ENCODE results near the gene ARHGAP19. TPM values are rescaled to one million over a fixed set of nuclear protein-coding genes. Genes with fewer than 3 reads are reported as not detected.

The ARHGAP19 gene
- total and polyA plus RNA-seq, 2 donors (not counting 3 experiments of a cell fraction or from before 2014, with no cell fraction given), result 6.8 to 20.0 TPM

DNA sequence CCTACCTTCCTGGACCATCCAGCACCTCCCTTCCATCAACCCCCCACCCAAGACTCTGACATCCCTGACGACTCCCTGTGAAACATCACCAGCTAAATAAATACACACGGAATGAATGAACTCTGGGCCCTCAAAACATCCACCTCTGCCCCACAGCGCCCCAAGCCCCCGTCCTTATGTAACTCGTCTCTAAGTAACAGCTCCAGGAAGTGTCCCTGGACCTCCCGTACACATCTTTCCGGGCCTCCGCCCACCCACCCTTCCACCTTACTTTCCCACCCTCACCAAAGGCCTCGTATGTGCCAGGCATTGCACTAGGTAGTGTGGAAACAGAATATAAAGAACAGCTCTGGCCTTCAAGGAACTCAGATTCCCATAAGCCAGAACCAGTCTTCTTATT lies 79.0 kb downstream of the ARHGAP19 start:
- dilution Hi-C loops (cut with MboI; ENCODE audit: extremely low pct_ligation_motif_present, low sequenced_read_pairs), result no loop called here

More for the DNA sequence above, 79.0 kb downstream of the ARHGAP19 start:
- no peaks in the 10 kb centered on the region for H3K79me2 ChIP-seq (ENCODE audit: control insufficient read depth, insufficient read depth, low read length)
- H3K36me3 ChIP-seq (ENCODE audit: control insufficient read depth in 2 of 2, extremely low read depth in 1 of 2, insufficient read depth in 2 of 2, low read length in 2 of 2), result no peaks in the 10 kb centered on the region
- BruUV-seq (replicated peaks), result no TSS peak
- ChIA-PET POLR2A (no interaction called here), CTCF (interaction anchor here (1.6 to 13.0 kb wide), 2 partner anchors 132 to 138 kb away, joined by 4 to 397 read pairs; no protein-coding TSS in a partner anchor)
- no peaks in the 10 kb centered on the region for H4K20me1 ChIP-seq (replicated peaks; ENCODE audit: control insufficient read depth, extremely low read depth, insufficient read depth, low read length)
- no peaks in the 10 kb centered on the region for H3K27me3 ChIP-seq (ENCODE audit: control insufficient read depth in 2 of 2, insufficient read depth in 2 of 2, low read length in 2 of 2)
- H2AFZ ChIP-seq (ENCODE audit: low read depth, low read length), result no peak overlapping the region
- no peak overlapping the region for H3K4me2 ChIP-seq (ENCODE audit: insufficient read depth, low read length)
- DNase-seq (ENCODE audit: low read depth, low spot score), result no peak
- intact Hi-C loops (cut with micrococcal nuclease), result loop anchor here (10.0 kb wide), 1 partner anchor 379 kb away; the partner anchor contains the start of gene LCOR
- FAIRE-seq, result no peak
- H3K9ac ChIP-seq (replicated peaks; ENCODE audit: extremely low read depth, insufficient read depth, low read length), result no peak overlapping the region
- H3K9me1 ChIP-seq (replicated peaks; ENCODE audit: control insufficient read depth, extremely low read depth, insufficient read depth, low read length), result no peaks in the 10 kb centered on the region
- H3K4me3 ChIP-seq (replicated peaks in 1 of 3; ENCODE audit: insufficient read depth in 1 of 3, low read depth in 1 of 3, low read length in 3 of 3), result no peak overlapping the region
- TF ChIP-seq JUN (IDR thresholded peaks at IDR 0.05; ENCODE audit: borderline replicate concordance, insufficient read depth, insufficient read length, low read depth) (no peak), GATA2 (IDR thresholded peaks at IDR 0.05; ENCODE audit: insufficient read depth, insufficient read length, low read depth, low read length) (no peak), MYC (IDR thresholded peaks at IDR 0.05; ENCODE audit: low read depth, low read length) (no peak), EZH2 (IDR thresholded peaks at IDR 0.05; ENCODE audit: borderline replicate concordance, low read depth, low read length, severe bottlenecking) (no peak), FOS (IDR thresholded peaks at IDR 0.05; ENCODE audit: borderline replicate concordance, insufficient read depth, low read length) (no peak), POLR2A (IDR thresholded peaks at IDR 0.05; ENCODE audit: low read depth, low read length) (no peak)
- TF ChIP-seq, protein P1, sequence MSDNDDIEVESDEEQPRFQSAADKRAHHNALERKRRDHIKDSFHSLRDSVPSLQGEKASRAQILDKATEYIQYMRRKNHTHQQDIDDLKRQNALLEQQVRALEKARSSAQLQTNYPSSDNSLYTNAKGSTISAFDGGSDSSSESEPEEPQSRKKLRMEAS (IDR thresholded peaks at IDR 0.05; ENCODE audit: insufficient read depth, insufficient read length), result no peak
- TF ChIP-seq, protein P2, sequence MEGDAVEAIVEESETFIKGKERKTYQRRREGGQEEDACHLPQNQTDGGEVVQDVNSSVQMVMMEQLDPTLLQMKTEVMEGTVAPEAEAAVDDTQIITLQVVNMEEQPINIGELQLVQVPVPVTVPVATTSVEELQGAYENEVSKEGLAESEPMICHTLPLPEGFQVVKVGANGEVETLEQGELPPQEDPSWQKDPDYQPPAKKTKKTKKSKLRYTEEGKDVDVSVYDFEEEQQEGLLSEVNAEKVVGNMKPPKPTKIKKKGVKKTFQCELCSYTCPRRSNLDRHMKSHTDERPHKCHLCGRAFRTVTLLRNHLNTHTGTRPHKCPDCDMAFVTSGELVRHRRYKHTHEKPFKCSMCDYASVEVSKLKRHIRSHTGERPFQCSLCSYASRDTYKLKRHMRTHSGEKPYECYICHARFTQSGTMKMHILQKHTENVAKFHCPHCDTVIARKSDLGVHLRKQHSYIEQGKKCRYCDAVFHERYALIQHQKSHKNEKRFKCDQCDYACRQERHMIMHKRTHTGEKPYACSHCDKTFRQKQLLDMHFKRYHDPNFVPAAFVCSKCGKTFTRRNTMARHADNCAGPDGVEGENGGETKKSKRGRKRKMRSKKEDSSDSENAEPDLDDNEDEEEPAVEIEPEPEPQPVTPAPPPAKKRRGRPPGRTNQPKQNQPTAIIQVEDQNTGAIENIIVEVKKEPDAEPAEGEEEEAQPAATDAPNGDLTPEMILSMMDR (IDR thresholded peaks at IDR 0.05; ENCODE audit: extremely low read depth in 1 of 2, insufficient read depth in 1 of 2, low read depth in 1 of 2, low read length in 2 of 2), result no peak
- peaks cover 14% of the 10 kb centered on the region for H3K4me1 ChIP-seq (ENCODE audit: control insufficient read depth, extremely low read depth, insufficient read depth, low read length)
- no peak overlapping the region for H3K27ac ChIP-seq (ENCODE audit: insufficient read depth, low read depth, low read length)
- H3K9me3 ChIP-seq (replicated peaks; ENCODE audit: control insufficient read depth, insufficient read depth, low read length), result no peaks in the 10 kb centered on the region

Measured in endothelial cell of umbilical vein (primary cell).